Measurements from ENCODE around the gene SLC9A9.
"Not testable (repeated sequence)": the region's sequence is repeated elsewhere in the genome, so short reads cannot be mapped to it uniquely, and the experiment has no call there.

The SLC9A9 gene

DNA sequence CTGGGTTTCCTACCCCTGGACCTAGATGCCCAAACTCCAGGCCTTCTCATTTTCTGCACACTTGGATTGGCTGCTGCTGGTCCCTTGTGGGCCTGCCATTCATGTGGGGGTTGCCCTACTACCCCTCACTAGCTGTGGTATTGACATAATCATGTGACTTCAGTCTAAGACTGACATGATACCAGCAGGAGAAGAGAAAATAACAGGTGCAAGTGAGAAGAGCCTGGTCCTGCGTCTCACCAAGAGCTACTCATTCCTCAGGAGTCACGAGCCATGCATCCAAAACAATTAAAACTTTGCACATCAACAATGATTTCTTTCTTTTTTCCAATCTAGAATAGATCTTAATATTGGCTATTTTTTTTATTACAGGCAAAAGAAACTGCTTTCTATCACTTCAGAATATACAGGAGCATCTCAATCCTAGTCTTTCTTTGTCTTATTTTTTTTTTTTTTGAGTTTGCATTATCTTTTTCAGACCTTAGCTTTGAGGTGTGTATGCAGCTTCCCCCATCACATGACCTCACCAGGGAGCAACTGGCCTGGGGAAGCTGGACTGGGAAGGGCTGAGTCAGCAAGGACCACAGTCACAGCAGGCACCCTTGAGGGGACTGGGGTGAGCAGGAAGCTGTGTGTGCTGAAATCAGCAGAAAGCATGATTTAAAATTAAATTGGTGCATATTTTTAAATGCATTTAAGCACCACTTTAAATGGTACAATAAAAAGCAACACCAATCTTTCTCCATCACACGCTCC, 27.6 kb downstream of the SLC9A9 start:
- Histone ChIP-seq H3K36me3 (ENCODE audit: control insufficient read depth, insufficient read depth, low read length) (no peaks in the 10 kb centered on the region), H3K4me3 (ENCODE audit: low read length) (no peak overlapping the region), H3K4me1 (ENCODE audit: control insufficient read depth, insufficient read depth, low read length) (peaks cover 13% of the 10 kb centered on the region), H3K27me3 (ENCODE audit: control insufficient read depth, insufficient read depth, low read length) (no peaks in the 10 kb centered on the region), H3K9ac (ENCODE audit: low read length) (no peak overlapping the region), H3K9me3 (ENCODE audit: control insufficient read depth, low read length) (no peaks in the 10 kb centered on the region)

DNA sequence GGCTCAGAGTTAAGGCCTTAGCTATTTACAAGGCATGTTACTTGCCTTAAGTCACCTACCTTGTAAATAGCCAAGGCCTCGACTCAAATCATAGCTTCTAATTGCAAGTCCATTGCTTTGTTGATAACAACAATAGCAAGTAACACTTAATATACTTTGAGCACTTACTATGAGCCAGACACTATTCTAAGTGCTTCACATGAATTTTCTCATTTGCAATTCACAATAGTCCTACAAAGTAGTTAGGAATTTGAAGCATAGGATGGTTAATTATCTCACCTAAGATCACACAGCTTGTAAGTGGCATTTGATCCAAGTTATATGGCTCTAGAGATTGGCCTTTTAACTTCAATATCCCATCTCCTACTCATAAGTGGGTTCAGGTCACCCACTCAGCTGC, 28.4 kb downstream of the SLC9A9 start:
- H3K9ac ChIP-seq (ENCODE audit: low read length): no peak overlapping the region
- H3K4me3 ChIP-seq (ENCODE audit: low read length): no peak overlapping the region
- peaks cover 10% of the 10 kb centered on the region for H3K4me1 ChIP-seq (ENCODE audit: control insufficient read depth, insufficient read depth, low read length)
- H3K27me3 ChIP-seq (ENCODE audit: control insufficient read depth, insufficient read depth, low read length): no peaks in the 10 kb centered on the region
- H3K9me3 ChIP-seq (ENCODE audit: control insufficient read depth, low read length): no peaks in the 10 kb centered on the region
- H3K36me3 ChIP-seq (ENCODE audit: control insufficient read depth, insufficient read depth, low read length): no peaks in the 10 kb centered on the region

DNA sequence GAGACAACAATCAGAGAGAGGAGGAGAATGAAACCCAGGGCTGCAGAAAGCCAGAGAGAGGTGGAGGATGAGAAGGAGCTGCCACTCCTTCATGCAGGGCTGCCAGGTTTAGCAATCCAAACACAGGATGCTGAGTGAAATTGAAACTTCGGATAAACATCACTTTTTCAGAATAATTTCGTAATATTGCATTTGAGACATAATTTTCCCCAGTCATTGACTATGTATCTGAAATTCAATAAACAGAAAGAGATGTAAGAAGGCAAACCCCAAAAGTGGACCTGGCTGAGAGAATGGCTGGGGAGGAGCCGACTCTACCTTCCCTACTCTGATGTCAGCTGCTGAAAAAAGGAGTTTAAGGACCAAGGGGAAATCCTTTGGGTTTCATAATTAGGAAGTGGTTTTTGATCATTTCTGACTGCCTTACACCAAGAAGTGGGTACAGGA, 33.8 kb downstream of the SLC9A9 start:
- peaks cover 9% of the 10 kb centered on the region for H3K4me1 ChIP-seq (ENCODE audit: control insufficient read depth, insufficient read depth, low read length)
- no peaks in the 10 kb centered on the region for H3K9me3 ChIP-seq (ENCODE audit: control insufficient read depth, low read length)
- H3K36me3 ChIP-seq (ENCODE audit: control insufficient read depth, insufficient read depth, low read length): no peaks in the 10 kb centered on the region
- H3K27me3 ChIP-seq (ENCODE audit: control insufficient read depth, insufficient read depth, low read length): no peaks in the 10 kb centered on the region
- no peak overlapping the region for H3K9ac ChIP-seq (ENCODE audit: low read length)
- H3K4me3 ChIP-seq (ENCODE audit: low read length): no peak overlapping the region

DNA sequence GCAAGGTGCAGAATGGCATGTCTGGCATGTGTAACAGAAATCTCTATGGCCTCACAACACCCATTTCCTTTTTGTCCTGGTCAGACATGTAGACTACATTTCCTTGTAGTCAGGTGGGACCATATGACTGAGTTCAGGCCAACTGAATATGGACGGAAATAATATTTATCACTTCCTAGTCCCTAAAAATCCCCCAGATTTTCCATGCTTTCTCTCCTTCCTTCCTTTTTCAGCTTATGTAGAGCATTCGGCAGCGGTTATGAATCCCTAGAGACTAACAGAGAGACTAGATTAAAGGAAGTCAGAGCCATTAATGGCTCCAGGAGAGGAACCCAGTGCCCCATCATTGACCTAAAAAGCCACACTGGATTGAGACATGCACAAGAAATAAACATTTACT, 35.8 kb downstream of the SLC9A9 start:
- Histone ChIP-seq H3K4me1 (ENCODE audit: control insufficient read depth, insufficient read depth, low read length) (peaks cover 5% of the 10 kb centered on the region), H3K36me3 (ENCODE audit: control insufficient read depth, insufficient read depth, low read length) (no peaks in the 10 kb centered on the region), H3K9ac (ENCODE audit: low read length) (no peak overlapping the region), H3K27me3 (ENCODE audit: control insufficient read depth, insufficient read depth, low read length) (no peaks in the 10 kb centered on the region), H3K4me3 (ENCODE audit: low read length) (no peak overlapping the region), H3K9me3 (ENCODE audit: control insufficient read depth, low read length) (no peaks in the 10 kb centered on the region)

DNA sequence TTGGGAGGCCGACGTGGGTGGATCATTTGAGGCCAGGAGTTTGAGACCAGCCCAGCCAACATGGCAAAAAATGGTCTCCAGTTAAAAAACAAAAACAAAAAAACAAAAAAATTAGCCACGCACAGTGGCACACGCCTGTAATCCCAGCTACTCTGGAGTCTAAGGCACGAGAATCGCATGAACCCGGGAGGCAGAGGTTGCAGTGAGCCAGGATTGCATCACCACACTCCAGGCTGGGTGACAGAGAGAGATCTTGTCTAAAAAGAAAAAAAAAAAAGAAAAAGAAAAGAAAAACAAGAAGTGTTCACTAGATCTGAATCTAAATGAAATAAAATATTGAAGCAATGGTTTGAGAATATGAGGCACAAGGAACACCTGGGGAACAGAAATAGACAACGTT, 36.7 kb downstream of the SLC9A9 start:
- Histone ChIP-seq H3K36me3 (ENCODE audit: control insufficient read depth, insufficient read depth, low read length) (no peaks in the 10 kb centered on the region), H3K27me3 (ENCODE audit: control insufficient read depth, insufficient read depth, low read length) (no peaks in the 10 kb centered on the region), H3K4me1 (ENCODE audit: control insufficient read depth, insufficient read depth, low read length) (peaks cover 5% of the 10 kb centered on the region)

DNA sequence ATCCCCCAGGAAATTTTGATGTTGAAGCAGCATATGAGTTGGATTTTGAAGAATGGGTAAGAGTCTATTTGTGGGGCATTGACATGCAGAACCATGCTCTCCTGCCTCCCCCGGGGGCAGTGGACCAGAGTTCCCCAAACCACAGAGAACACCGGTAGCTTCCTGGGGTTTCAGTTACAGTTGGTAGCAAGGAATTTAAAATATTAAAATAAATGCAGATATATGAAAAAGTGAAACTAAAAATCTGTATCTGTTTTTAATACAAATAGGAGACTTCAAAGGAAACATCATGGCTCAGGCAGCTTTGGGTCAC, 37.4 kb downstream of the SLC9A9 start:
- no peak overlapping the region for H3K9ac ChIP-seq (ENCODE audit: low read length)

More for the DNA sequence above, 36.7 kb downstream of the SLC9A9 start:
- Histone ChIP-seq H3K9ac (ENCODE audit: low read length) (no peak overlapping the region), H3K4me3 (ENCODE audit: low read length) (no peak overlapping the region), H3K9me3 (ENCODE audit: control insufficient read depth, low read length) (no peaks in the 10 kb centered on the region)

DNA sequence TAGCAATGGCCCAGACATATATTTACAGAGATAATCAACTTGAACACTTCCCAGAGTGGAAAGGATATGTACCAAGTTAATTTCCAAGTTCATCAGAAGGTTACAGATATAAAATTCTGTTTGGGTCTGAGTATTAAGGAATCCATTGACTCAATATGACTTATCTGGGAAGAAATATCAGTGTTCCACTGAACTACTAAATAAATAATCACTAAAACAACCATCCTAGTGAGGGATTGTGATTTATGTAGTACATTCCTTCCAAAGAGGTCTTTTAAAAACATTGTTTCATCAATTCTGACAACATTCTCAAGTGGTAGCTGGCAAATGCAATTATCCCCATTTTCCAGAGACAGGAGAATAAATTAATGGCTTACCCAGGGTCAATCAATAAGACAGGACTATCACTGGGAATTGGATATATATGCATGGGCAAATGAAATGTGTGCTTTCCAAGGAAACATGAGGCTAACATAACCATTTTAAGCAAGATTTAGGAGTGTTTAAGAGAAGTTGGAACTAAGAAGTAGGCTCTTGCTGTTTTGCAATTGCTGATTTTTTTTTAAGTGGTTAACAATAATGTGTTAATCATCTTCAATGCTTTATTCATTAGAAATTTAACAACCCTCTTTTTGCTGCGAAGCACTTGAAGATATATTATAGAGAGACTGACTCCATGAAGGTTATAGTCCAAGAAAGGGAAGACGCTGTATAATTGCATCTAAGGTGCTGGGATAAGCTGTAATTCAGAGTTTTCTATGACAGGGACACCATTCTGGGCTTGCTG, 37.9 kb downstream of the SLC9A9 start:
- no peak overlapping the region for H3K9ac ChIP-seq (ENCODE audit: low read length)
- no peaks in the 10 kb centered on the region for H3K36me3 ChIP-seq (ENCODE audit: control insufficient read depth, insufficient read depth, low read length)
- H3K9me3 ChIP-seq (ENCODE audit: control insufficient read depth, low read length): no peaks in the 10 kb centered on the region
- H3K4me1 ChIP-seq (ENCODE audit: control insufficient read depth, insufficient read depth, low read length): peaks cover 5% of the 10 kb centered on the region
- no peak overlapping the region for H3K4me3 ChIP-seq (ENCODE audit: low read length)
- H3K27me3 ChIP-seq (ENCODE audit: control insufficient read depth, insufficient read depth, low read length): no peaks in the 10 kb centered on the region

More for the DNA sequence above, 37.4 kb downstream of the SLC9A9 start:
- no peaks in the 10 kb centered on the region for H3K9me3 ChIP-seq (ENCODE audit: control insufficient read depth, low read length)
- H3K36me3 ChIP-seq (ENCODE audit: control insufficient read depth, insufficient read depth, low read length): no peaks in the 10 kb centered on the region
- H3K4me1 ChIP-seq (ENCODE audit: control insufficient read depth, insufficient read depth, low read length): peaks cover 5% of the 10 kb centered on the region
- no peak overlapping the region for H3K4me3 ChIP-seq (ENCODE audit: low read length)
- H3K27me3 ChIP-seq (ENCODE audit: control insufficient read depth, insufficient read depth, low read length): no peaks in the 10 kb centered on the region

DNA sequence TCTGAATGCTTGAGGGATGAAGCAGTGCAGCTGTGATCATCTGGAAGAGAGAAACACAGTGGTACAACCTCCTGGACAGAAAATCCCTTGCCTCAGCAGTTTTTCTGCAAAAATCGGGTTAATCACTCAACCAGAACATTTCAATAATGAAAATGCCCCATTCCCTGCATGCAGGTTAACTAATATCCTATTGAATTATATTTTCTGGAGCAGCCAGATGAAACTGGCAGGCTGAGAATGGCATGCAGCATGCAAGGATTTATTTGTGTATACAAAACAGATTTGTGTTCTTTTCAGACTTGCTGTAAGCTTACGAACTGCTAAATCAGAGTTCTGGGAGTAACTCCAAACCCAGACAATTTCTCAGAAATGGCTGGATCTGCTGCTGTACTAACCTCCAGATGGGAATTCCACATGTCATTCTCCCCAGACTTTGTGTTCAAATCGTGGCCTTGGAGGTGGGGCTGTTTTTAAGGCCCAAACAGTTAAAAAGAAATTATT, 39.1 kb downstream of the SLC9A9 start:
- no peaks in the 10 kb centered on the region for H3K9me3 ChIP-seq (ENCODE audit: control insufficient read depth, low read length)
- peaks cover under 1% of the 10 kb centered on the region for H3K4me1 ChIP-seq (ENCODE audit: control insufficient read depth, insufficient read depth, low read length)
- H3K9ac ChIP-seq (ENCODE audit: low read length): no peak overlapping the region
- no peaks in the 10 kb centered on the region for H3K36me3 ChIP-seq (ENCODE audit: control insufficient read depth, insufficient read depth, low read length)
- no peaks in the 10 kb centered on the region for H3K27me3 ChIP-seq (ENCODE audit: control insufficient read depth, insufficient read depth, low read length)
- no peak overlapping the region for H3K4me3 ChIP-seq (ENCODE audit: low read length)

DNA sequence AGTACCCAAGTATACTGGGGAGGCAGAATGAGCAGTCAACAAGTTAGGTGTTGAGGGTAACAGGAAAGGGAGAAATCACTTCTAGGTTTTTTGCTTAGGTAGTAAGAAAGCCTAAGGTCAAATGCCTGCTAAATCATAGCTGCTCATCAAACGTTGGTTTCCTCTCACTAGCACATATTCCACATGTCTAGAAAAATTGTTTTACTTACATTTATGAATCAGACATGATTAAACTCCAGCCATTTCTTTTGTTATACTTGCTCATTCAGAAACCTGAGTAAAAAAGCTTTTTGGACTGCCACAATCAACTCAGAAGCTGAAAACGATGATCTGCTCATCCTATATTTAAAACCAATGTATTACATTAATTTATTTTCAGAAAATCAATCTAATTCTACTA, 40.2 kb downstream of the SLC9A9 start:
- H3K9me3 ChIP-seq (ENCODE audit: control insufficient read depth, low read length): no peaks in the 10 kb centered on the region
- H3K4me1 ChIP-seq (ENCODE audit: control insufficient read depth, insufficient read depth, low read length): no peaks in the 10 kb centered on the region
- H3K27me3 ChIP-seq (ENCODE audit: control insufficient read depth, insufficient read depth, low read length): no peaks in the 10 kb centered on the region
- H3K36me3 ChIP-seq (ENCODE audit: control insufficient read depth, insufficient read depth, low read length): no peaks in the 10 kb centered on the region
- no peak overlapping the region for H3K4me3 ChIP-seq (ENCODE audit: low read length)
- no peak overlapping the region for H3K9ac ChIP-seq (ENCODE audit: low read length)

DNA sequence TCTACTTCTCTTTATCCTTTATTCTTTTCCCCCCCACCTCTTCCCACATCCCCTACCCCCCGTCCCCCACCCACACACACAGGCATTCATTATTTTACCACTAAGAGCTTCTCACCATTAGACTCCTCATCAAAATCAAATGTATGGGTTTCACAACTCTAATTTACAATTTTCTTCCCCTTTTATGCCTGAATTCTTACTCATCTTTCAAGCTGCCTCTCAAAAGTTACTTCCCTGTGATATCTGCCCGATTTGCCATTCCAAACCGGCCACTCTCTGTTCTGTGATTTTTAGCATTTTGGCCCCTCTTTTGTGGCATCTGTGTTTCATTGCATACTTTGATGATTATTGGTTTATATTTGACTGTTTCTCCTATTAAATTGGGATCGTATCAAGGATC, 42.2 kb downstream of the SLC9A9 start:
- H3K4me3 ChIP-seq (ENCODE audit: low read length): no peak overlapping the region
- no peaks in the 10 kb centered on the region for H3K36me3 ChIP-seq (ENCODE audit: control insufficient read depth, insufficient read depth, low read length)
- H3K9ac ChIP-seq (ENCODE audit: low read length): no peak overlapping the region
- no peaks in the 10 kb centered on the region for H3K4me1 ChIP-seq (ENCODE audit: control insufficient read depth, insufficient read depth, low read length)
- H3K9me3 ChIP-seq (ENCODE audit: control insufficient read depth, low read length): no peaks in the 10 kb centered on the region
- no peaks in the 10 kb centered on the region for H3K27me3 ChIP-seq (ENCODE audit: control insufficient read depth, insufficient read depth, low read length)

DNA sequence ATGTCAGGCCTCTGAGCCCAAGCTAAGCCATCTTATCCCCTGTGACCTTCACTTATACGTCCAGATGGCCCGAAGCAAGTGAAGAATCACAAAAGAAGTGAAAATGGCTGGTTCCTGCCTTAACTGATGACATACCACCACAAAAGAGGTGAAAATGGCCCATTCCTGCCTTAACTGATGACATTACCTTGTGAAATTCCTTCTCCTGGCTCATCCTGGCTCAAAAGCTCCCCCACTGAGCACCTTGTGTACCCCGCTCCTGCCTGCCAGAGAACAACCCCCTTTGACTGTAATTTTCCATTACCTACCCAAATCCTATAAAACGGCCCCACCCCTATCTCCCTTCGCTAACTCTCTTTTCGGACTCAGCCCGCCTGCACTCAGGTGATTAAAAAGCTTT, 42.8 kb downstream of the SLC9A9 start:
- not testable (repeated sequence) for H3K9ac ChIP-seq (ENCODE audit: low read length); H3K4me3 ChIP-seq (ENCODE audit: low read length); H3K4me1 ChIP-seq (ENCODE audit: control insufficient read depth, insufficient read depth, low read length); H3K27me3 ChIP-seq (ENCODE audit: control insufficient read depth, insufficient read depth, low read length); H3K36me3 ChIP-seq (ENCODE audit: control insufficient read depth, insufficient read depth, low read length); H3K9me3 ChIP-seq (ENCODE audit: control insufficient read depth, low read length)

DNA sequence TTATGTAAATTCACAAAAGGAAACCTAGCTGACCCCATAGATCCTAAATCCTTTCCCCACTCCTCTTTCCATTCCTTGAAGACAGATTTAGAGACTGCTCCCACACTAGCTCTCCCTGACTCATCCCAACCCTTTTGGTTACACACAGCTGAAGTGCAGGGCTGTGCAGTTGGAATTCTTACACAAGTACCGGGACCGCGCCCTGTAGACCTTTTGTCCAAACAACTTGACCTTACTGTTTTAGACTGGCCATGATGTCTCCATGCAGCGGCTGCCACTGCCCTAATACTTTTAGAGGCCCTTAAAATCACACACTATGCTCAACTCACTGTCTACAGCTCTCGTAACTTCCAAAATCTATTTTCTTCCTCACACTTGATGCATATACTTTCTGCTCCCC, 47.2 kb downstream of the SLC9A9 start:
- not testable (repeated sequence) for H3K9me3 ChIP-seq (ENCODE audit: control insufficient read depth, low read length); H3K4me1 ChIP-seq (ENCODE audit: control insufficient read depth, insufficient read depth, low read length); H3K9ac ChIP-seq (ENCODE audit: low read length); H3K4me3 ChIP-seq (ENCODE audit: low read length); H3K36me3 ChIP-seq (ENCODE audit: control insufficient read depth, insufficient read depth, low read length); H3K27me3 ChIP-seq (ENCODE audit: control insufficient read depth, insufficient read depth, low read length)
